PC-9 (cell line): ENCODE data around the gene SELENOF.

ENCODE experiments used
- CTCF ChIP-seq: fragments of 200-600 bp; sonication (generic); conservative IDR thresholded peaks from 2 replicates; pipeline ENCODE4 v1.6.1; 2017; ENCODE audit warnings: mixed run types, antibody characterized with exemption, mild to moderate bottlenecking, moderate library complexity
- EZH2 ChIP-seq: fragments of 200-600 bp; sonication (generic); IDR thresholded peaks from 2 replicates; pipeline ENCODE4 v1.8.0; 2017; ENCODE audit warnings: antibody characterized with exemption, low read depth

DNA sequence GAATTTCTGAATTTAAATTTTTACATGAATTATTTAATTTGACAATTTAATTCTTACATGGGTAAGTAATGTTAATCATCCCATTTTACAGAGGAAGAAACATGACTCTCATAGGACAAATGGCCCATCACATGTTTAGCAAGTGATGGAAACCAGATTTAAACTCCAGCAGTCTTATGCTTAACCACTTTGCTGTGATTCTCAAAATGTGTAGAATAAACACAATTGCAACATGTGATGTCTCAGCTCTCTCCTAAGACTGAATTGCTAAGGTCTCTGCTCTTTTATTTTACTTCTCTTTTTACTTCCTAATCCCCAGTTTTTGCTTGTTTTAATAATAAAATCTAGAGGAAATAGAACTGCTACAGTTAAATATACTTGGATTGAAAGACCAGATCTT lies 43.3 kb upstream of the SELENOF start:
- TF ChIP-seq CTCF (no peak), EZH2 (no peak)
